Measurements from ENCODE around the gene CSPG5.

Gene CSPG5

GRCh38 chr3:47607335-47607734 is 28.7 kb upstream of the CSPG5 start:
- no peaks in the 10 kb centered on the region for H3K27me3 ChIP-seq (ENCODE audit: low read depth, low read length)

GRCh38 chr3:47606165-47606564 is 27.5 kb upstream of the CSPG5 start:
- Histone ChIP-seq H3K4me1 (ENCODE audit: control insufficient read depth in 1 of 2, insufficient read depth in 2 of 2, low read length in 2 of 2) (no peaks in the 10 kb centered on the region), H3K9me3 (ENCODE audit: control insufficient read depth in 1 of 2, low read length in 2 of 2) (no peaks in the 10 kb centered on the region), H3K4me3 (ENCODE audit: low read depth in 1 of 2, low read length in 2 of 2) (no peak overlapping the region), H3K36me3 (ENCODE audit: control insufficient read depth in 1 of 2, insufficient read depth in 2 of 2, low read length in 2 of 2) (peaks cover 31 to 42% of the 10 kb centered on the region in 2 donors), H3K27ac (ENCODE audit: low read length) (no peak overlapping the region), H3K27me3 (ENCODE audit: low read depth, low read length) (no peaks in the 10 kb centered on the region)

More at GRCh38 chr3:47607335-47607734, 28.7 kb upstream of the CSPG5 start:
- H3K4me1 ChIP-seq (ENCODE audit: control insufficient read depth in 1 of 2, insufficient read depth in 2 of 2, low read length in 2 of 2) = peaks cover 0 to 1% of the 10 kb centered on the region in 2 donors
- H3K27ac ChIP-seq (ENCODE audit: low read length) = no peak overlapping the region
- no peak overlapping the region for H3K4me3 ChIP-seq (ENCODE audit: low read depth in 1 of 2, low read length in 2 of 2)
- H3K9me3 ChIP-seq (ENCODE audit: control insufficient read depth in 1 of 2, low read length in 2 of 2) = no peaks in the 10 kb centered on the region
- H3K36me3 ChIP-seq (ENCODE audit: control insufficient read depth in 1 of 2, insufficient read depth in 2 of 2, low read length in 2 of 2) = peaks cover 31 to 42% of the 10 kb centered on the region in 2 donors

- H3K4me3 ChIP-seq (ENCODE audit: low read depth in 1 of 2, low read length in 2 of 2) = no peak overlapping the region
- no peaks in the 10 kb centered on the region for H3K27me3 ChIP-seq (ENCODE audit: low read depth, low read length)
- H3K4me1 ChIP-seq (ENCODE audit: control insufficient read depth in 1 of 2, insufficient read depth in 2 of 2, low read length in 2 of 2) = no peaks in the 10 kb centered on the region
- H3K27ac ChIP-seq (ENCODE audit: low read length) = no peak overlapping the region
- H3K9me3 ChIP-seq (ENCODE audit: control insufficient read depth in 1 of 2, low read length in 2 of 2) = no peaks in the 10 kb centered on the region
- peaks cover 31 to 42% of the 10 kb centered on the region in 2 donors for H3K36me3 ChIP-seq (ENCODE audit: control insufficient read depth in 1 of 2, insufficient read depth in 2 of 2, low read length in 2 of 2)
Observed at GRCh38 chr3:47605652-47606051, 27.0 kb upstream of the CSPG5 start.

DNA sequence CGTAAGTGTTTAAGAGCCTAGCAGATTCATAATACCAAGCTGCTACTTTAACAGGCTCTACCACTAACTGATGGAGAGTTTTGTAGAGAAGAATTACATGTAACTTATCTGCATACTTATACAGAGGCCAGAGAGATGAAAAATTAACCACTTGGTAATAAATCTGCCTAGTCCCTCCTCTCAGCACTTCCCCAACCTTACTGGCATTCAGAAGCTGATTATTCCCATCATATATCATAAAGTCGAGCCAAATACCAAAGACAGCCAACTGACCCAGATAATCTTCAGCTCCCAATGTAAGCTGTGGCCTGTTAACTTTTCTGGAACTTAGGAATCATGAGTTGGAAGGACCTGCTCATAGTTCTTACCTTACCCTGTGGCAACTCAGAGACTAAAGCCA is 25.5 kb upstream of the CSPG5 start:
- H3K4me1 ChIP-seq (ENCODE audit: control insufficient read depth in 1 of 2, insufficient read depth in 2 of 2, low read length in 2 of 2) = no peaks in the 10 kb centered on the region
- no peaks in the 10 kb centered on the region for H3K9me3 ChIP-seq (ENCODE audit: control insufficient read depth in 1 of 2, low read length in 2 of 2)
- no peak overlapping the region for H3K27ac ChIP-seq (ENCODE audit: low read length)
- H3K36me3 ChIP-seq (ENCODE audit: control insufficient read depth in 1 of 2, insufficient read depth in 2 of 2, low read length in 2 of 2) = peaks cover 30 to 32% of the 10 kb centered on the region in 2 donors
- H3K27me3 ChIP-seq (ENCODE audit: low read depth, low read length) = no peaks in the 10 kb centered on the region
- H3K4me3 ChIP-seq (ENCODE audit: low read depth in 1 of 2, low read length in 2 of 2) = no peak overlapping the region

GRCh38 chr3:47603332-47603731 is 24.7 kb upstream of the CSPG5 start:
- no peaks in the 10 kb centered on the region for H3K4me1 ChIP-seq (ENCODE audit: control insufficient read depth in 1 of 2, insufficient read depth in 2 of 2, low read length in 2 of 2)
- peaks cover 25 to 30% of the 10 kb centered on the region in 2 donors for H3K36me3 ChIP-seq (ENCODE audit: control insufficient read depth in 1 of 2, insufficient read depth in 2 of 2, low read length in 2 of 2)
- H3K9me3 ChIP-seq (ENCODE audit: control insufficient read depth in 1 of 2, low read length in 2 of 2) = no peaks in the 10 kb centered on the region
- H3K27ac ChIP-seq (ENCODE audit: low read length) = no peak overlapping the region
- no peak overlapping the region for H3K4me3 ChIP-seq (ENCODE audit: low read depth in 1 of 2, low read length in 2 of 2)
- H3K27me3 ChIP-seq (ENCODE audit: low read depth, low read length) = no peaks in the 10 kb centered on the region

GRCh38 chr3:47601281-47601680 is 22.6 kb upstream of the CSPG5 start:
- no peak overlapping the region for H3K27ac ChIP-seq (ENCODE audit: low read length)

DNA sequence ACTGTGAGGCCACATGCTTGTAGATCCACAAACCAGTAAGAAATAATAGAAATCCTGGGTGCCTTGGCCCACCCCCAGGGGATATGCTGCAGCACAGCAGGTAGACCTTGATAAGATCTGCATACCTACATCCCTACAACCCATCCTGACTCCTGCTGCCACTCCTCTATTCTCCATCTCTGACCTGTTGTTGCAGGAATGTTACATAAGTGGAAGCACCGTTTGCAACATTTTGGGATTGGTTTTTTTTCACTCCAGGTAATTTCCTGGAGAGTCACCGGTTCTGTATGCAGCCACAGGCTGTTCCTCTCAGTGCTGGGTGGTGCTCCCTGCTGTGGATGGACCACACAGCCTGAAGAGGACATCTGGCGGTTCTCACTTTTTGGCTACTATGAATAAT is 16.1 kb upstream of the CSPG5 start:
- Histone ChIP-seq H3K27me3 (ENCODE audit: low read depth, low read length) (no peaks in the 10 kb centered on the region), H3K4me3 (ENCODE audit: low read depth in 1 of 2, low read length in 2 of 2) (no peak overlapping the region), H3K9me3 (ENCODE audit: control insufficient read depth in 1 of 2, low read length in 2 of 2) (no peaks in the 10 kb centered on the region), H3K27ac (ENCODE audit: low read length) (no peak overlapping the region), H3K4me1 (ENCODE audit: control insufficient read depth in 1 of 2, insufficient read depth in 2 of 2, low read length in 2 of 2) (no peaks in the 10 kb centered on the region), H3K36me3 (ENCODE audit: control insufficient read depth in 1 of 2, insufficient read depth in 2 of 2, low read length in 2 of 2) (peaks cover 13 to 18% of the 10 kb centered on the region in 2 donors)

More at GRCh38 chr3:47601281-47601680, 22.6 kb upstream of the CSPG5 start:
- Histone ChIP-seq H3K27me3 (ENCODE audit: low read depth, low read length) (no peaks in the 10 kb centered on the region), H3K4me1 (ENCODE audit: control insufficient read depth in 1 of 2, insufficient read depth in 2 of 2, low read length in 2 of 2) (no peaks in the 10 kb centered on the region), H3K36me3 (ENCODE audit: control insufficient read depth in 1 of 2, insufficient read depth in 2 of 2, low read length in 2 of 2) (peaks cover 18 to 20% of the 10 kb centered on the region in 2 donors), H3K9me3 (ENCODE audit: control insufficient read depth in 1 of 2, low read length in 2 of 2) (no peaks in the 10 kb centered on the region), H3K4me3 (ENCODE audit: low read depth in 1 of 2, low read length in 2 of 2) (no peak overlapping the region)

DNA sequence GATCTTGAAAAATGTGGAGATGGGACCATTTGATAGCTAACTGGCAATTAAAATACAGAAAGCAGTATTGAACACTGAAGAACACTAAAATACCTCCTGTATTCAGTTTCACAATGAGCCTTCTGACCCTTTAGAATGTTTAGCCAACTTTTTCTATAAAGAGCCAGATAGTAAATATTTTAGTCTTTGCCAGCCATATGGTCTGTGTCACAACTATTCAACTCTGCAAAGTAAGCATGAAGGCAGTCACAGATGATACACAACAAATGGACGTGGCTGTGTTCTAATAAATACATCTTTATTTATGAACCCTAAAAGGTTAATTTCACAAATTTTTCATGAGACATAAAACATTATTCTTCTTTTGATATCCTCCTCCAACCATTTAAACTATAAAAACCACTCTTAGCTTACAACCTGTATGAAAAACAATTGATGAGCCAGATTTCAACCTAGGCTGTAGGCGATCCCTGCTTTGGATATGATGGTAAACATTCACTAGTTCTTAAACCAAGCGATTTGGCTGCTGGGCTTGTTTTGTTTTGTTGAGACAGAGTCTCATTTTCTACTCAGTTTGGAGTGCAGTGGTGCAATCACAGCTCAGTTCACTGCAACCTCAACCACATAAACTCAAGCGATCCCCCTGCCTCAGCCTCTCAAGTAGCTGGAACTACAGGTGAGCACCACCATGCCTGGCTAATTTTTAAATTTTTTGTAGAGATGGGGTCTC is 13.6 kb upstream of the CSPG5 start:
- Histone ChIP-seq H3K27ac (ENCODE audit: low read length) (no peak overlapping the region), H3K36me3 (ENCODE audit: control insufficient read depth in 1 of 2, insufficient read depth in 2 of 2, low read length in 2 of 2) (peaks cover 31 to 38% of the 10 kb centered on the region in 2 donors), H3K9me3 (ENCODE audit: control insufficient read depth in 1 of 2, low read length in 2 of 2) (no peaks in the 10 kb centered on the region), H3K4me1 (ENCODE audit: control insufficient read depth in 1 of 2, insufficient read depth in 2 of 2, low read length in 2 of 2) (no peaks in the 10 kb centered on the region), H3K27me3 (ENCODE audit: low read depth, low read length) (no peaks in the 10 kb centered on the region), H3K4me3 (ENCODE audit: low read depth in 1 of 2, low read length in 2 of 2) (no peak overlapping the region)

DNA sequence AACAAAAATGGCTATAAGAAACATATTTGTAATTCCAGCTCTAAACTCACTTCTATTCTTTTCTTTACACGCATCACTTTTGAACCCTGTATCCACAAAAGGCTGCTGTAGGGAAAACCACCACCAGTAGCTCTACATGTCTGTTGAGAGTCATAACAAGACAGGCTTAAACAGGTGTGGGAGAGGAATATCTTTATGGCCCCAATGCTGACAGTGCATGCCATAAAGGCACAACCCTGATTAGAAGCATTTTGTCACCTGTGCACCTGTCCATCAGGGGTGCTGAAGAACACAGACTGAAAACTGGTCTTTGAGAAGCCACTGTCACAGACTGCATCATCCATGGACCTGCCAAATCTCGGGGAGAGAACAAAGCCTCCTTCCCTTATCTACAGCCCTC is 11.6 kb upstream of the CSPG5 start:
- no peaks in the 10 kb centered on the region for H3K27me3 ChIP-seq (ENCODE audit: low read depth, low read length)
- no peak overlapping the region for H3K4me3 ChIP-seq (ENCODE audit: low read depth in 1 of 2, low read length in 2 of 2)
- no peaks in the 10 kb centered on the region for H3K9me3 ChIP-seq (ENCODE audit: control insufficient read depth in 1 of 2, low read length in 2 of 2)
- H3K27ac ChIP-seq (ENCODE audit: low read length) = no peak overlapping the region
- no peaks in the 10 kb centered on the region for H3K4me1 ChIP-seq (ENCODE audit: control insufficient read depth in 1 of 2, insufficient read depth in 2 of 2, low read length in 2 of 2)
- H3K36me3 ChIP-seq (ENCODE audit: control insufficient read depth in 1 of 2, insufficient read depth in 2 of 2, low read length in 2 of 2) = peaks cover 49 to 52% of the 10 kb centered on the region in 2 donors

- Histone ChIP-seq H3K4me3 (ENCODE audit: low read depth in 1 of 2, low read length in 2 of 2) (no peak overlapping the region), H3K36me3 (ENCODE audit: control insufficient read depth in 1 of 2, insufficient read depth in 2 of 2, low read length in 2 of 2) (peaks cover 45 to 53% of the 10 kb centered on the region in 2 donors), H3K4me1 (ENCODE audit: control insufficient read depth in 1 of 2, insufficient read depth in 2 of 2, low read length in 2 of 2) (no peaks in the 10 kb centered on the region), H3K9me3 (ENCODE audit: control insufficient read depth in 1 of 2, low read length in 2 of 2) (no peaks in the 10 kb centered on the region), H3K27me3 (ENCODE audit: low read depth, low read length) (no peaks in the 10 kb centered on the region), H3K27ac (ENCODE audit: low read length) (no peak overlapping the region)
Observed at GRCh38 chr3:47588587-47588986, 9.9 kb upstream of the CSPG5 start.

- Histone ChIP-seq H3K9me3 (ENCODE audit: control insufficient read depth in 1 of 2, low read length in 2 of 2) (no peaks in the 10 kb centered on the region), H3K4me3 (ENCODE audit: low read depth in 1 of 2, low read length in 2 of 2) (no peak overlapping the region), H3K27me3 (ENCODE audit: low read depth, low read length) (no peaks in the 10 kb centered on the region), H3K36me3 (ENCODE audit: control insufficient read depth in 1 of 2, insufficient read depth in 2 of 2, low read length in 2 of 2) (peaks cover 45 to 52% of the 10 kb centered on the region in 2 donors), H3K27ac (ENCODE audit: low read length) (no peak overlapping the region), H3K4me1 (ENCODE audit: control insufficient read depth in 1 of 2, insufficient read depth in 2 of 2, low read length in 2 of 2) (no peaks in the 10 kb centered on the region)
Observed at GRCh38 chr3:47588053-47588452, 9.4 kb upstream of the CSPG5 start.

DNA sequence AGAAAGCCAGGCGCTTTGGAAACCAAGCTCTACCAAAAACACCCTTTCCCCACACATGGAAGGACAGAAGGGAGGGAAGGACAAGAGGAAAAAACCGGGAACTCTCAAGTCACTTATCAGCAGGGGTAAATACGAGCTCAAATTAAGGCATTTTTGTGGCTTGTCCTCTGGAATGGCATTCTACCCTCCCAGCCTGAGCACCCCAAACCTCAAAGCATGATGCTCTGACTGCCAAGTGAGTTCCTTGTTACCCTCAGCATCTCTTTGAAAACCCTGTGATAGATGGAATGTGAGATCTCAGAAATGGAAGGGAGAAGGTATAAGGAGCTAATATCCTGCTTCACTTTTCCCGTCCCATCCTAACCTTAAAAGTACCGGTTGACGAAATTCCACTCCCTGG is 8.1 kb upstream of the CSPG5 start:
- Histone ChIP-seq H3K36me3 (ENCODE audit: control insufficient read depth in 1 of 2, insufficient read depth in 2 of 2, low read length in 2 of 2) (peaks cover 45 to 52% of the 10 kb centered on the region in 2 donors), H3K4me1 (ENCODE audit: control insufficient read depth in 1 of 2, insufficient read depth in 2 of 2, low read length in 2 of 2) (no peaks in the 10 kb centered on the region), H3K9me3 (ENCODE audit: control insufficient read depth in 1 of 2, low read length in 2 of 2) (no peaks in the 10 kb centered on the region), H3K4me3 (ENCODE audit: low read depth in 1 of 2, low read length in 2 of 2) (no peak overlapping the region), H3K27me3 (ENCODE audit: low read depth, low read length) (no peaks in the 10 kb centered on the region), H3K27ac (ENCODE audit: low read length) (no peak overlapping the region)
